ENCODE results near the gene MBLAC2. TPM values are rescaled to one million over a fixed set of nuclear protein-coding genes. Genes with fewer than 3 reads are reported as not detected.

MBLAC2 gene
- polyA plus RNA-seq, 3 donors = 0.96 to 1.5 (median 1.2) TPM

GRCh38 chr5:90510438-90510837 lies 35.9 kb upstream of the MBLAC2 start:
- no peak overlapping the region for H3K27ac Mint-ChIP-seq
- H3K9me3 Mint-ChIP-seq = no peaks in the 10 kb centered on the region
- H3K36me3 Mint-ChIP-seq = peaks cover 8 to 10% of the 10 kb centered on the region in 2 donors
- no peaks in the 10 kb centered on the region for H3K27me3 ChIP-seq (ENCODE audit: control insufficient read depth in 2 of 2, insufficient read depth in 2 of 2, low read length in 2 of 2)
- H3K9ac ChIP-seq (ENCODE audit: insufficient read depth, low read length, poor library complexity, severe bottlenecking) = no peak overlapping the region
- no peaks in the 10 kb centered on the region for H3K4me1 ChIP-seq (ENCODE audit: control insufficient read depth in 1 of 2, insufficient read depth in 2 of 2, low read length in 2 of 2)
- no peaks in the 10 kb centered on the region for H4K20me1 ChIP-seq (ENCODE audit: insufficient read depth, low read length)
- DNase-seq = no peak
- H3K79me2 ChIP-seq (ENCODE audit: insufficient read depth, low read length) = no peaks in the 10 kb centered on the region
- no peak for TF ChIP-seq CTCF (IDR thresholded peaks at IDR 0.05)
- no peaks in the 10 kb centered on the region for H3K9me3 ChIP-seq (replicated peaks in 1 of 2; ENCODE audit: control insufficient read depth in 1 of 2, insufficient read depth in 1 of 2, low read length in 2 of 2)
- 100% methylated on average over 1 of the region's 1 CpG for WGBS (ENCODE audit: insufficient coverage)
- H3K4me3 Mint-ChIP-seq = no peak overlapping the region
- intact Hi-C loops (cut with micrococcal nuclease) = no loop called here
- no peak overlapping the region for H3K4me3 ChIP-seq (replicated peaks in 1 of 3; ENCODE audit: low read depth in 2 of 3, low read length in 3 of 3)
- H3K27me3 Mint-ChIP-seq (ENCODE audit: low read depth in 3 of 3) = no peaks in the 10 kb centered on the region
- peaks cover 0 to 6% of the 10 kb centered on the region in 2 donors for H3K36me3 ChIP-seq (replicated peaks in 1 of 2; ENCODE audit: control insufficient read depth in 1 of 2, insufficient read depth in 2 of 2, low read length in 2 of 2)
- H3K27ac ChIP-seq (ENCODE audit: low read depth in 1 of 2, low read length in 2 of 2) = no peak overlapping the region
- no peak overlapping the region for H3K4me2 ChIP-seq (replicated peaks; ENCODE audit: extremely low read depth, low read length, poor library complexity, severe bottlenecking)
- H3K4me1 Mint-ChIP-seq = no peaks in the 10 kb centered on the region
- H2AFZ ChIP-seq (ENCODE audit: insufficient read depth, low read depth, low read length, poor library complexity, severe bottlenecking) = no peak overlapping the region

DNA sequence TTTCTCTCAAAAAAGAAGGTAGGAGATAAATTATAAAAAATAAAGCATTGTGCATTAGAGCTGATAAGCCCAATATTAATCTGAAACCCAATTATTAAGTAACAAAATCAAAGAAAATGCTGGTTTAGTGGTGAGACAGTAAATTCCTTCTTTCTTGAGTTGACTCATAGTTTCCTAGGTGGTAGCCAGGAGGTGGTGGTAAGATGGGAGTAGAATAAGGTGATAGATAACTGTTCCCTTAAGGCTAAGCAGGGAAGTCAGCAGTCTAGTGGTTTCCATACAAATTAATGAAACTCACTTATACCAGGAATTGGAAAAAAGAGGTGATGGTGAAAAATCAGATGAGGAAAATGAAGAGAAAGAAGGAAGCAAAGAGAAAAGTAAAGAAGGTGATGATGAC lies 31.6 kb upstream of the MBLAC2 start:
- H3K9me3 Mint-ChIP-seq = no peaks in the 10 kb centered on the region
- Histone ChIP-seq H3K36me3 (replicated peaks in 1 of 2; ENCODE audit: control insufficient read depth in 1 of 2, insufficient read depth in 2 of 2, low read length in 2 of 2) (no peaks in the 10 kb centered on the region), H3K4me2 (replicated peaks; ENCODE audit: extremely low read depth, low read length, poor library complexity, severe bottlenecking) (no peak overlapping the region), H4K20me1 (ENCODE audit: insufficient read depth, low read length) (no peaks in the 10 kb centered on the region), H3K9ac (ENCODE audit: insufficient read depth, low read length, poor library complexity, severe bottlenecking) (no peak overlapping the region), H3K4me1 (ENCODE audit: control insufficient read depth in 1 of 2, insufficient read depth in 2 of 2, low read length in 2 of 2) (no peaks in the 10 kb centered on the region), H2AFZ (ENCODE audit: insufficient read depth, low read depth, low read length, poor library complexity, severe bottlenecking) (no peak overlapping the region), H3K79me2 (ENCODE audit: insufficient read depth, low read length) (no peaks in the 10 kb centered on the region), H3K27me3 (ENCODE audit: control insufficient read depth in 2 of 2, insufficient read depth in 2 of 2, low read length in 2 of 2) (no peaks in the 10 kb centered on the region), H3K27ac (ENCODE audit: low read depth in 1 of 2, low read length in 2 of 2) (no peak overlapping the region), H3K9me3 (replicated peaks in 1 of 2; ENCODE audit: control insufficient read depth in 1 of 2, insufficient read depth in 1 of 2, low read length in 2 of 2) (no peaks in the 10 kb centered on the region), H3K4me3 (replicated peaks in 1 of 3; ENCODE audit: low read depth in 2 of 3, low read length in 3 of 3) (no peak overlapping the region)
- H3K4me3 Mint-ChIP-seq = no peak overlapping the region
- peaks cover 0 to 4% of the 10 kb centered on the region in 2 donors for H3K36me3 Mint-ChIP-seq
- TF ChIP-seq CTCF (IDR thresholded peaks at IDR 0.05) = no peak
- no peak for DNase-seq
- no peaks in the 10 kb centered on the region for H3K27me3 Mint-ChIP-seq (ENCODE audit: low read depth in 3 of 3)
- no peak overlapping the region for H3K27ac Mint-ChIP-seq
- no peaks in the 10 kb centered on the region for H3K4me1 Mint-ChIP-seq
- intact Hi-C loops (cut with micrococcal nuclease) = no loop called here

Data from CD14-positive monocyte (primary cell).